IMR-90 (cell line): ENCODE results near the gene NCS1. TPM values are rescaled to one million over a fixed set of nuclear protein-coding genes. Genes with fewer than 3 reads are reported as not detected.
A peak's percentile ranks its signal among the peaks of the same experiment; 100 is the strongest.

Experiments used
- ATAC-seq: fragments of 200-7000 bp; cut with Tn5 transposase; 2 replicates; pipeline ENCODE4 v1.9.1; 2020; ENCODE audit warnings: low read depth, mild to moderate bottlenecking, moderate library complexity
- BruUV-seq: library from RNA; stranded (reverse); fragments of 400-500 nt; replicated peaks from 2 replicates; lab custom pipeline; 2021; lab: Mats Ljungman, UMichigan
- CTCF ChIA-PET: fragments of 300-600 bp; formaldehyde crosslinking; extraction: SDS; loops from one replicate; lab custom pipeline; 2021; ENCODE audit warnings: antibody characterized with exemption; lab: Yijun Ruan, JAX
- POLR2A ChIA-PET: fragments of 300-600 bp; sonication (Branson Sonifier 250); formaldehyde crosslinking; loops from one replicate; lab custom pipeline; 2022; ENCODE audit warnings: antibody characterized with exemption; ENCODE audit not compliant: unreplicated experiment; lab: Charles Lee
- DNase-seq: peaks from one replicate; pipeline ENCODE4 v3.0.0; 2013
- H2AFZ ChIP-seq: replicated peaks from 2 replicates; pipeline ENCODE3; 2013; ENCODE audit warnings: low read length, mild to moderate bottlenecking; ENCODE audit not compliant: poor library complexity
- H2AK5ac ChIP-seq: 2 replicates; pipeline ENCODE4 v1.6.1; 2013; ENCODE audit warnings: low read depth, low read length, inconsistent platforms
- H2AK9ac ChIP-seq: replicated peaks from 2 replicates; pipeline ENCODE3; 2013; ENCODE audit warnings: mild to moderate bottlenecking, low read depth, low read length, moderate library complexity; ENCODE audit not compliant: poor library complexity
- H2BK120ac ChIP-seq: 2 replicates; pipeline ENCODE4 v1.6.1; 2013; ENCODE audit warnings: low read depth, low read length, inconsistent platforms
- H2BK15ac ChIP-seq: 3 replicates; pipeline ENCODE4 v1.6.1; 2013; ENCODE audit warnings: low read depth, low read length, inconsistent platforms
- H2BK20ac ChIP-seq: 2 replicates; pipeline ENCODE4 v1.6.1; 2013; ENCODE audit warnings: low read depth, mild to moderate bottlenecking, inconsistent platforms, low read length, moderate library complexity
- H2BK5ac ChIP-seq: 2 replicates; pipeline ENCODE4 v1.6.1; 2013; ENCODE audit warnings: mild to moderate bottlenecking, low read depth, low read length, inconsistent platforms; ENCODE audit not compliant: poor library complexity, severe bottlenecking
- H3K14ac ChIP-seq: replicated peaks from 2 replicates; pipeline ENCODE4 v1.6.1; 2013; ENCODE audit warnings: low read depth, low read length, inconsistent platforms
- H3K18ac ChIP-seq: 2 replicates; pipeline ENCODE4 v1.6.1; 2013; ENCODE audit warnings: low read depth, low read length, control low read depth
- H3K23ac ChIP-seq: 2 replicates; pipeline ENCODE4 v1.6.1; 2013; ENCODE audit warnings: low read depth, low read length, inconsistent platforms
- H3K27ac ChIP-seq: 2 replicates; pipeline ENCODE4 v1.5.1; 2013; ENCODE audit warnings: mild to moderate bottlenecking, control low read depth, low read length; ENCODE audit not compliant: insufficient read depth
- H3K27me3 ChIP-seq: 2 replicates; pipeline ENCODE4 v1.6.1; 2013; ENCODE audit warnings: low read length; ENCODE audit not compliant: control insufficient read depth, insufficient read depth
- H3K36me3 ChIP-seq: 2 replicates; pipeline ENCODE4 v1.6.1; 2013; ENCODE audit warnings: low read length, mixed read lengths; ENCODE audit not compliant: control insufficient read depth, insufficient read depth
- H3K4ac ChIP-seq: 2 replicates; pipeline ENCODE4 v1.6.1; 2013; ENCODE audit warnings: low read depth, low read length, inconsistent platforms
- H3K4me1 ChIP-seq: 2 replicates; pipeline ENCODE4 v1.6.1; 2013; ENCODE audit warnings: low read length, mixed read lengths; ENCODE audit not compliant: control insufficient read depth, insufficient read depth
- H3K4me2 ChIP-seq: 2 replicates; pipeline ENCODE4 v1.6.1; 2013; ENCODE audit warnings: low read depth, mild to moderate bottlenecking, control low read depth, low read length, moderate library complexity
- H3K4me3 ChIP-seq: 2 replicates; pipeline ENCODE4 v1.5.1; 2013; ENCODE audit warnings: low read depth, mild to moderate bottlenecking, control low read depth, low read length, moderate library complexity; ENCODE audit not compliant: insufficient read depth
- H3K56ac ChIP-seq: 2 replicates; pipeline ENCODE4 v1.6.1; 2013; ENCODE audit warnings: low read length, inconsistent platforms; ENCODE audit not compliant: insufficient read depth; ENCODE audit errors: extremely low read depth
- H3K79me1 ChIP-seq, 2 experiments: 2 replicates each; pipeline ENCODE4 v1.6.1; 2013; ENCODE audit warnings: low read length in 2 of 2, inconsistent platforms in 1 of 2, low read depth in 1 of 2
- H3K9ac ChIP-seq: 2 replicates; pipeline ENCODE4 v1.6.1; 2013; ENCODE audit warnings: low read depth, low read length, control low read depth
- H3K9me1 ChIP-seq: 2 replicates; pipeline ENCODE4 v1.6.1; 2013; ENCODE audit warnings: low read length, inconsistent platforms; ENCODE audit not compliant: insufficient read depth
- H3K9me3 ChIP-seq: 2 replicates; pipeline ENCODE4 v1.6.1; 2013; ENCODE audit warnings: low read length; ENCODE audit not compliant: control insufficient read depth, insufficient read depth
- H4K20me1 ChIP-seq: 2 replicates; pipeline ENCODE4 v1.6.1; 2013; ENCODE audit warnings: low read length, inconsistent platforms; ENCODE audit not compliant: insufficient read depth
- H4K5ac ChIP-seq: 2 replicates; pipeline ENCODE4 v1.6.1; 2013; ENCODE audit warnings: mild to moderate bottlenecking, low read depth, low read length, control low read depth
- H4K8ac ChIP-seq, 2 experiments: 2 replicates each; pipeline ENCODE4 v1.6.1; 2013; ENCODE audit warnings: low read depth in 2 of 2, low read length in 2 of 2, control low read depth in 1 of 2, inconsistent platforms in 1 of 2
- H4K91ac ChIP-seq: 2 replicates; pipeline ENCODE4 v1.6.1; 2013; ENCODE audit warnings: low read depth, low read length, inconsistent platforms; ENCODE audit not compliant: insufficient read depth
- BHLHE40 ChIP-seq: fragments of 150-350 bp; IDR thresholded peaks from 2 replicates; pipeline ENCODE4 v1.6.1; 2016; ENCODE audit warnings: mild to moderate bottlenecking, low read depth, low read length
- MAZ ChIP-seq: IDR thresholded peaks from 2 replicates; pipeline ENCODE4 v1.6.1; 2012; ENCODE audit warnings: low read depth, mild to moderate bottlenecking, low read length, improper control_type of control experiment, moderate library complexity, borderline replicate concordance
- NFE2L2 ChIP-seq: fragments of 150-350 bp; IDR thresholded peaks from 2 replicates; pipeline ENCODE4 v1.6.1; 2016; ENCODE audit warnings: low read depth, mild to moderate bottlenecking, low read length
- POLR2A ChIP-seq: IDR thresholded peaks from 2 replicates; pipeline ENCODE4 v1.6.1; 2012; ENCODE audit warnings: mild to moderate bottlenecking, low read depth, low read length
- RAD21 ChIP-seq: IDR thresholded peaks from 2 replicates; pipeline ENCODE4 v1.6.1; 2012; ENCODE audit warnings: low read length, improper control_type of control experiment
- RCOR1 ChIP-seq: IDR thresholded peaks from 2 replicates; pipeline ENCODE4 v1.6.1; 2012; ENCODE audit warnings: mild to moderate bottlenecking, low read length, improper control_type of control experiment; ENCODE audit not compliant: insufficient replicate concordance
- RFX5 ChIP-seq: IDR thresholded peaks from 2 replicates; pipeline ENCODE4 v1.8.0; 2012; ENCODE audit warnings: low read depth, mild to moderate bottlenecking, low read length, moderate library complexity
- WGBS, 2 experiments: methylation state at CpG; one replicate each; pipeline versions ENCODE4 v1.1.5 to v1.1.7; 2013; ENCODE audit warnings: missing lambda C conversion rate in 2 of 2; ENCODE audit not compliant: insufficient read length in 1 of 2; ENCODE audit errors: extremely low coverage in 2 of 2; 5-methylcytosine and 5-hydroxymethylcytosine counted together
- dilution Hi-C: fragments of 300-500 bp; cut with HindIII; formaldehyde crosslinking; loops from one replicate; pipeline ENCODE4 v1.14.3; 2018; ENCODE audit warnings: low sequenced_read_pairs; ENCODE audit not compliant: unreplicated experiment
- in situ Hi-C: fragments of 300-500 bp; cut with MboI; formaldehyde crosslinking; loops from 3 replicates; pipeline ENCODE4 v1.14.3; 2019; ENCODE audit warnings: low sequenced_read_pairs, inconsistent platforms, mixed read lengths
- intact Hi-C: fragments of 100-400 bp; cut with micrococcal nuclease; formaldehyde crosslinking; loops from 2 replicates; pipeline ENCODE4 v1.10.0; 2022
- polyA plus RNA-seq, 3 experiments: library from polyadenylated mRNA; depleted of rRNA; stranded (reverse); fragments of >200 nt; gene quantifications; 2 replicates each; pipeline ENCODE4 v1.2.3, GENCODE V29; 2012; ENCODE audit warnings: low replicate concordance in 1 of 3
- total RNA-seq: library from RNA; depleted of rRNA; stranded (reverse); fragments of >200 nt; gene quantifications from 2 replicates; pipeline ENCODE4 v1.2.3, GENCODE V29; 2012

The NCS1 gene
- total and polyA plus RNA-seq, 2 of the 4 experiments (the other 2 are of a cell fraction) = 41.0 to 60.5 TPM

GRCh38 chr9:130138791-130139190 lies 33.4 kb upstream of the NCS1 start:
- 0 out of 2 replicates have a peak overlapping the region, but pooled peaks have one; percentile 25 for H3K56ac ChIP-seq
- peak overlapping the region; percentile 28; the same call in 1 of the 3 replicates for H2BK15ac ChIP-seq
- dilution Hi-C loops = no loop called here
- intact Hi-C loops = no loop called here
- H3K27me3 ChIP-seq = no peaks in the 10 kb centered on the region
- ATAC-seq (peak; percentile 71), DNase-seq (peak; percentile 97)
- H3K9me3 ChIP-seq = no peaks in the 10 kb centered on the region
- H2AK9ac ChIP-seq = no peak overlapping the region
- POLR2A ChIA-PET = no interaction called here
- H2AFZ ChIP-seq = peak overlapping the region; percentile 11
- H3K18ac ChIP-seq = peak overlapping the region; percentile 31; the same call in 1 of the 2 replicates
- peak overlapping the region; percentile 76 for H2BK120ac ChIP-seq
- peak overlapping the region; percentile 88 for H2BK5ac ChIP-seq
- H3K23ac ChIP-seq = peak overlapping the region; percentile 43
- no peak overlapping the region for H3K4me3 ChIP-seq
- H3K79me1 ChIP-seq = peaks cover 0 to 23% of the 10 kb centered on the region in 2 experiments
- H3K14ac ChIP-seq = peak overlapping the region; percentile 57
- H3K4me1 ChIP-seq = peaks cover 17% of the 10 kb centered on the region
- no TSS peak for BruUV-seq
- TF ChIP-seq NFE2L2 = no peak
- TF ChIP-seq RCOR1 = peak; percentile 4
- no peak for TF ChIP-seq RFX5
- peak; percentile 45; the same call in 1 of the 2 replicates for TF ChIP-seq BHLHE40
- TF ChIP-seq MAZ = no peak
- 0 out of 2 replicates have a peak, but pooled peaks have one; percentile 5 for TF ChIP-seq POLR2A
- peak; percentile 18; the same call in 1 of the 2 replicates for TF ChIP-seq RAD21
- H4K8ac ChIP-seq = peak overlapping the region; percentile 11 to 68; a peak in 3 of 4 replicates
- H3K4ac ChIP-seq = peak overlapping the region; percentile 86
- 0% methylated on average over 1 of the region's 6 CpGs; no CpG with 5 or more reads in 1 of the 2 experiments for WGBS, 2 experiments
- peak overlapping the region; percentile 58 for H3K27ac ChIP-seq
- H4K91ac ChIP-seq = peak overlapping the region; percentile 68
- peaks cover 4% of the 10 kb centered on the region; the same call in 1 of the 2 replicates for H4K20me1 ChIP-seq
- peaks cover 24% of the 10 kb centered on the region for H3K9me1 ChIP-seq
- in situ Hi-C loops = no loop called here
- CTCF ChIA-PET = no interaction called here
- H2AK5ac ChIP-seq = peak overlapping the region; percentile 56
- peak overlapping the region; percentile 21; the same call in 1 of the 2 replicates for H3K4me2 ChIP-seq
- peaks cover 7% of the 10 kb centered on the region for H3K36me3 ChIP-seq
- H4K5ac ChIP-seq = peak overlapping the region; percentile 36; the same call in 1 of the 2 replicates
- H3K9ac ChIP-seq = no peak overlapping the region
- H2BK20ac ChIP-seq = peak overlapping the region; percentile 58
